ENCODE data around the gene HOXB6.

DNA sequence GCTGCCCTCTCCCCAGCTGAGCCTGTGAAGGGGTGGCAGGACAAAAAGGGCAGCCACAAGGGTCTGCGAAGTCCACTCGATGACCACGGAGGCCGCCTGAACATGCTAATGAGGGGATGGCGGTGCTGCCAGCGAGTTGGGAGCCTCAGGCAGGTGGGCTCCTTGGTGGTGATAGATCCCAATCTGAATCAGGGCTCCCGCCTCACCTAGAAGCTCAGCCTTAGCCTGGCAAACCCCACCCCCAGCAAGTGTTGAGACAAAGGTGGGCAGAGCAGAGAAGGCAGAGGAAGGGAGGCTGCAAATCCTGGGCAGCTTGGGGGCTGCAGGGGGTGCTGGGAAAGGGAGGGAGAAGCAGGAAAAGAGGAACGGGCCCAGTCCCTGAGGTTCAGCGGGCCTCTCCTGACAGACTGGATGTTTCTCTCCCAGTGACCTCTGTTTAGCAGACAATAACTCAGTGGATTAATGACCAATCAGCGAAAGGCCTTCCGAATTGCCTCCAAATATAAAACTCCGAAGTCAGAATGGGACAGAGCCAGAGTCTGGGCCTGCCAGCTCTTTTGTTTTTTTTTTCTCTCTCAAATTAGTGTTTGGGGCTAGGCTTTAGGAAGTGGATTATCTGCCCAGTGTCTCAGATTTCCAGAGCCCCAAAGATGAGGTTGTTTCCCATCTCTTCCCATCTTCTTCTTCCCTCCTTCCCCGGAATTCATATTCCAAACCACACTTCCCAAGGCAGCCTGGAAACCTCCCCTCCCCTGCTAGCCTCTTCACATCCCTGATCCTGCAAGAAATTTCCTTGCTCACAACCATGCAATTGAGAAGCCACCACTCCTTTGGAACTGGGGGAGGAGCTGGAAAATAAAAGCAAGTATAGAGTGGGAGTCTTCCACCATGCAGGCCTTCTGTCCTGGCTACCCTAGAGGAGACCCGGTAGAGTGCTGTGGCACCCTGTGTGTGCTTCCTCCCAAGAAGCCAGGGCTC, 44.7 kb downstream of the HOXB6 start:
- TF ChIP-seq, protein P1, sequence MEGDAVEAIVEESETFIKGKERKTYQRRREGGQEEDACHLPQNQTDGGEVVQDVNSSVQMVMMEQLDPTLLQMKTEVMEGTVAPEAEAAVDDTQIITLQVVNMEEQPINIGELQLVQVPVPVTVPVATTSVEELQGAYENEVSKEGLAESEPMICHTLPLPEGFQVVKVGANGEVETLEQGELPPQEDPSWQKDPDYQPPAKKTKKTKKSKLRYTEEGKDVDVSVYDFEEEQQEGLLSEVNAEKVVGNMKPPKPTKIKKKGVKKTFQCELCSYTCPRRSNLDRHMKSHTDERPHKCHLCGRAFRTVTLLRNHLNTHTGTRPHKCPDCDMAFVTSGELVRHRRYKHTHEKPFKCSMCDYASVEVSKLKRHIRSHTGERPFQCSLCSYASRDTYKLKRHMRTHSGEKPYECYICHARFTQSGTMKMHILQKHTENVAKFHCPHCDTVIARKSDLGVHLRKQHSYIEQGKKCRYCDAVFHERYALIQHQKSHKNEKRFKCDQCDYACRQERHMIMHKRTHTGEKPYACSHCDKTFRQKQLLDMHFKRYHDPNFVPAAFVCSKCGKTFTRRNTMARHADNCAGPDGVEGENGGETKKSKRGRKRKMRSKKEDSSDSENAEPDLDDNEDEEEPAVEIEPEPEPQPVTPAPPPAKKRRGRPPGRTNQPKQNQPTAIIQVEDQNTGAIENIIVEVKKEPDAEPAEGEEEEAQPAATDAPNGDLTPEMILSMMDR (conservative IDR thresholded peaks at IDR 0.05 in 1 of 2, IDR thresholded peaks at IDR 0.05 in 1 of 2; ENCODE audit: extremely low read depth in 1 of 2, insufficient read depth in 1 of 2, low read depth in 1 of 2, low read length in 2 of 2): no peak
- no peak for TF ChIP-seq EZH2 (IDR thresholded peaks at IDR 0.05; ENCODE audit: borderline replicate concordance, low read length)

Data from mammary epithelial cell (primary cell).